Stimulated activated CD4-positive, alpha-beta T cell treated with anti-CD3 and anti-CD28 coated beads, Interleukin-2, amount 100 ng/mL, for 48 hours (primary cell): ENCODE data around the gene TRIO.

Experiments
- DNase-seq, 2 donors: peaks; one replicate each; pipeline ENCODE4 v3.0.0-alpha.2; 2020

The TRIO gene

GRCh38 chr5:14231890-14232289 lies 88.7 kb downstream of the TRIO start:
- DNase-seq = no peak

- no peak for DNase-seq
Observed at GRCh38 chr5:14234204-14234603, 91.1 kb downstream of the TRIO start.

GRCh38 chr5:14235872-14236271 lies 92.7 kb downstream of the TRIO start:
- no peak for DNase-seq

DNA sequence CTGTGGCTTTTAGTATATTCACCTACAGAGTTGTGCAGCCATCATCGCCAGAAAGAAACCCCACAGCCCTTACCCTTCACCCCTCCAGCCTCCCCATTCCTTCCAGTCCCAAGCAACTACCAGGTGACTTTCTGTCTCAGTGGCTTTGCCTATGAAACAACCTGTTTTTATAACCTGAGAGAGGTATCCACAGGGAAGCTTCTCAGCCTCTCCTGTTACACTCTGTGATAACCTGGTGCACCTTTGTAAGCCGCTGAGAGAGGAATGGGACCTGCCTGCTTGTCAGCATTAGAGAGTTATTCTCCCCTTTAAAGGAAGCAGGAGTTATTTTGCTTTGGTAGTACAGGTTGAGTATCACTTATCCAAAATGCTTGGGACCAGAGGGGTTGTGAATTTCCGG lies 93.6 kb downstream of the TRIO start:
- no peak for DNase-seq

DNA sequence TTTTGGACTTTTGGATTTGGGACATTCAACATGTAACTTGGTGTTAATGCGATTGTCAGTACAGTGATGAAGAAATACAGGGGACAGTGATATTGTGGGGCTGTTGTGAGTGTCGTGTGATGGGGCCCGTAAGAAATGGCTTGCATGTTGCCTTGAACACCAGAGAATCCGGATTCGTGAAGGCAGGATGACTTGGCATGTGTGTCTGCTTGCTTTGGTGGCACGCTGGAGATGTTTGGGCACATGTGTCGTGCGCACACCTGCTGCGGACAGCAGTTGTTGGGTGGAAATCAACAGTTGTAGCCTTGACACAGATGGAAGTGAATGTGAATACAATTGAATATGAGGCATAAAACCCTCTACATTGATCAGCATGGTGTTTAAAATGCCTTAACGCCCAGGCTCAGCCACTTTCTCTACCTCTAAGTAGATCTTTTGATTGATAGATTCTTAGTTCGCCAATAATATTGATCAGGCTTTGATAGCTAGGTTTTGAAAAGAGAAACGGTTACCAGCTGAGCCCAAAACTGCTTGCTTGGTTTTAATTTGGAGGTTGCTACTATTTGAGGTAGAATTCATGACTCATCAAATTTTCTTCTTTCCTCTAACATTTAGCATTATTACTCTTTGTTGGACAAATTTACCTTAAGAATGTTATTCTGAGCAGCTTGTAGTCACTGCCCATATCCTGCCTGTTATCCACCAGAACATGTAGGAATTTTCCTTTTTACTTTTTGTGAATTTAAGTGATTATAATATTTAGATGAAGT lies 94.4 kb downstream of the TRIO start:
- no peak for DNase-seq

GRCh38 chr5:14238272-14238671 lies 95.1 kb downstream of the TRIO start:
- DNase-seq = no peak

GRCh38 chr5:14239404-14239803 lies 96.3 kb downstream of the TRIO start:
- no peak for DNase-seq

GRCh38 chr5:14239951-14240350 lies 96.8 kb downstream of the TRIO start:
- no peak for DNase-seq

GRCh38 chr5:14240359-14240758 lies 97.2 kb downstream of the TRIO start:
- DNase-seq = no peak

DNA sequence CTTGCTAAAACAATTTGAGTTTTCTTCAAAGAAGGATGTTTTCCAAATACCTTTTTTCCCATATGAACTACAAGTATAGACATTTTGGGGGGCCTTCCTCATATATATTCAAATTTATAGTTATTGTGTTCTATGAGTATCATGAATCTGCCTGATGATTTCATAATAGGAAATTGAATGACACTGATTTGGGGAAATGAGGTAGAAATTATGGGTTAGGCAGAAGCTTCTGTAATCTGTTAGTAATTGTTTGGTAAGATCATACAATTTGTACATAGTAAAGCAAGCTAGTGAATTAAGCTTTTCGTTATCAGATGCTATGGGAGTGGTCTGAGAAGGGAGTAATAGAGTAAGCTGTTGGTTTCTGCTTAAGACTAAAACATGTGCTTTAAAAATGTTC lies 98.0 kb downstream of the TRIO start:
- no peak for DNase-seq

DNA sequence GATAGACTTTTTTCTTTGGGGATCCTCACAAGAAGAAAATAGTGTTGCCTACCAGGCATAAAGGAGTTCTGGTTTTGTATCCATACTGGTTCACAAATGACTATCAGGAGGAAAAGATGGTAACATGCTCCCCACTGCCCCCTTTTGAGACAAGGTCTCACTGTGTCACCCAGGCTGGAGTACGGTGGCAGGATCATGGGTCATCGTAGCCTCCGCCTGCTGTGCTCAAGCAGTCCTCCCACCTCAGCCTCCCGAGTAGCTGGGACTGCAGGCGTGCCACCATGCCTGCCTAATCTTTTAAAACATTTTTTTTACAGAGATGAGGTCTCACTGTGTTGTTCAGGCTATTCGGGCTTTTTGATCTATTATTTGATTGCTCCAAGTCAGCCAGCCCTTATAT lies 99.3 kb downstream of the TRIO start:
- DNase-seq = no peak

GRCh38 chr5:14242871-14243383 lies 99.8 kb downstream of the TRIO start:
- no peak for DNase-seq

GRCh38 chr5:14243766-14244165 lies 100.6 kb downstream of the TRIO start:
- DNase-seq = no peak

DNA sequence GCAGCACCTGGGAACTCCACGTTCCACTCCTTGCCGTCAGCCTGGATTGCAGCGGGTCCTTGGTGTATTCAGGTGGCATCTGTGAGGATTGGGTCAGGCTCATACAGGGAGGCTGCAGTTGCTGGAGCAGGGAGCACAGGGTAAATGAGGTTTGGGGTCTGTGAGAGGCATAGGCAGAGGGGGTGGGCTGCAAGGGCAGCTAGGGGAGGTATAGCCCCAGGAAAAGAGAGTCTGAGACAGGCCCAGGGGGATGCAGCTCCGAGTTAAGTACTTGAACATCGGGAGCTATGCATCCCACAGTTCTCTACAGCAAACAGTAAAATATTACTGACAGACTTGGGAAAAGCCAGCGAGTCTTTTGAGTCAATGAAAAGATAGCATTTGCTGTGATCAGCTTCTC lies 101.6 kb downstream of the TRIO start:
- DNase-seq = no peak

GRCh38 chr5:14245132-14245925 lies 102.2 kb downstream of the TRIO start:
- no peak for DNase-seq

DNA sequence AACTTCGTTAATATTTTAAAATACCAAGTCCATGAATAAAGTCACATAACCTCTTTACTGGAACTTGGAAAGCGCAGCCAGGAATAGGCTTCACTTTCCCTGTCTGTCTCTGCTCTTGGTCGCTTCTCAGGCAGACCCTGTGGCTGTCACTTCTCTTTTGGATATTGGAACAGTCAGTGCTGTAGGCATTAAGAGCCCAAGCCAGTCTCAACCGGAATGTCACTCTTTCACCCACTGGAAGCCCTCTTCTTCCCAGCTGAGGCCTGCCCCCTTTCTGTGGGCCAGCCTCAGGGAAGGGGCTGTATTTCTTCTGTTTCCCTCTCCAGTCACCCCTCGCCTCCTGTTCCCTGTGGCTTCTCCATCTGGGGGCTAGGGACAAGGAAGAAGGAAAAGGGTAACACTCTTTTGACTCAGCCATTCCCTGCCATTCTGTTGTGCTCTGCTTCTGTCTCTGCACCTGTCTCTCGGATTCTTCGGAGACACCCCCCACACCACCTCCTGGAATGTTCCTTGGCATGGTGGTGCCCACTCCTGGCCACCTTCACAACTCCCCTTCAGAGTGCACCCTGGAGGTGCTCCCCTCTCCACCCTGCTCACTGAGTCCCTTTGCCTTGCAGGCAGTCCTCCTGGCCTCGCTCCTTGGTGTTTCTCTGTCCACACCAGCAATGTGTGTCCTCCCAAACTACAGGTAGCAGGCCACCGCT lies 103.4 kb downstream of the TRIO start:
- no peak for DNase-seq

DNA sequence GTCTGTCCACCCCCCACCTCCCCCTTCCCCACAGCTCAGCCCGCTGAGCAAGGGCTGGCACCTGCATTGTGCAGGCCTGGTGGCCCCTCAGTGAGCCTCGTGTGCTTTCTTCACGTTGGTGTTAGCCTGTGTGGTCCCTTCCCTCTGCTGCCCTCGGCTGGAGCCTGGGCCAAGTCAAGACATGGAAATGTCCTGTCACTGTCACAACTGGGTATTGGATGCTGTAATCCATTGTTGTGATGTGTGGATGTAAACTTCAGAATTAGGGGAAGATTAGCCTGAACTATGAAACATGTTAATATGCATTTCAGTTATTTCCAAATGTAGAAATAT lies 103.9 kb downstream of the TRIO start:
- DNase-seq = no peak

DNA sequence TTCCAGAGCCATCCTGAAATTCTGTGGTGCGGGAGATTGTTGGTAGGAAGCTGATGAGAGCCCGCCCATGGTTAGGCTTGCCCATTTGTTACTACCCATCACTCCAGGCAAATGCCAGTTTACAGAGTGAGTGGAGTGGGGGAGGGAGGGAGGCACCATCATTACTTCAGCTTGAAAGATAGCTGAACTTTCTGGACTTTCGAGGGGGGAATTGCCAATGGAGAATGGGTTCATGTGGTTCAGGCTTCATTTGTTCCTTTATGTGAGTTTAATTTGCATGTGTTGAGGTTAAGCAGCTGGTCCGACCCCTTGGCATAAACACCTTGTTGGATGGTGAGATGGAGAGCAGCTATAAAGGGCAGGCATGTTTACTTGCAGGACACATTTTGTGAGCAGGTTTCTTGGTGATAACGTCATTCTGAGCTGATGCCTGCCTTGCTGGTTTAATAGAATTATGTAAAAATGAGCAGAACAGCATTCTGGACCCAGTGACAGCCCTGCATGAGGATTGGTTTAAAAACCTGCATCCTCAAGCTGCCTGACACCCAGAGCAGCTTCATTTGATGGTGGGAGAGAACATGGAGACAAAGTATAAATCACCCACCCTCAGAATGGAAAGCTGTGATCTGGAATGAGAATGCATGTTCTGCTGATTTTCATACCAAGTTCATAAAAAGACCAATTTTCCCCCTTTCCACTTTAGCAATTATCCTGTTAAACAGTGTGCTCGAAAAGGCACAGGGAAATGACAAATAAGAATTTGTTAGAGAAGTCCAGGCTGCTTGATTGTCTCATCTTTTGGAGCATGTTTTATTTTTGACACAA lies 106.3 kb downstream of the TRIO start:
- DNase-seq = no peak

DNA sequence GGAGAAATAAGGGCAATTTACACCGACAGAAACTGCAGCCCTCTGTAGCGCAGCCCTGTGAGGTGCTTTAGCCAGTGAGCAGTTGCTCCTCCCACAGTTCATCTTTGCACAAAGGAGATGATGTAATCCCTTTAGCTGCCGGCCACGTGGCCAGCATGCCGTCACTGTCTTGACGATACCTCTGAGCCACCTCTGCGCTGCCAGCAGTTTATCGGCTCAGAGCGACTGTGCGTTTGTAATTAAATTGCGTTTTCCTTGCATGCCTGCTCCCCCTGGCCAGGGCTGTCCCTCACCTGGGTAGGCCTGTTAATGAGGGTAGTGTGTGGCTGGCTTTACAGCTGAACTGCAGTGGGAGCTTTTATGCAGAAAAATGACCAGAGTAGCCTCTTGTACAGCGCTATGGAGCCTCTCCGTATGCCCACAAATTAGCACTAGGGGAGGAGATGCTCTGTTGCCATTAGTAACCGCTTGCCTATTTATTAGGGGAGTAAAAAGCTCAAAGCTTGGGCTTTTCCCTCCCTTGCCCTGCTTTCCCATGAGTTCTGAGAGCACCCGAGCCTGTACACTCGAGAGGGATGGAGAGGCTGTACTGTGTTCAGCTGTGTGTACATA lies 107.0 kb downstream of the TRIO start:
- no peak for DNase-seq

DNA sequence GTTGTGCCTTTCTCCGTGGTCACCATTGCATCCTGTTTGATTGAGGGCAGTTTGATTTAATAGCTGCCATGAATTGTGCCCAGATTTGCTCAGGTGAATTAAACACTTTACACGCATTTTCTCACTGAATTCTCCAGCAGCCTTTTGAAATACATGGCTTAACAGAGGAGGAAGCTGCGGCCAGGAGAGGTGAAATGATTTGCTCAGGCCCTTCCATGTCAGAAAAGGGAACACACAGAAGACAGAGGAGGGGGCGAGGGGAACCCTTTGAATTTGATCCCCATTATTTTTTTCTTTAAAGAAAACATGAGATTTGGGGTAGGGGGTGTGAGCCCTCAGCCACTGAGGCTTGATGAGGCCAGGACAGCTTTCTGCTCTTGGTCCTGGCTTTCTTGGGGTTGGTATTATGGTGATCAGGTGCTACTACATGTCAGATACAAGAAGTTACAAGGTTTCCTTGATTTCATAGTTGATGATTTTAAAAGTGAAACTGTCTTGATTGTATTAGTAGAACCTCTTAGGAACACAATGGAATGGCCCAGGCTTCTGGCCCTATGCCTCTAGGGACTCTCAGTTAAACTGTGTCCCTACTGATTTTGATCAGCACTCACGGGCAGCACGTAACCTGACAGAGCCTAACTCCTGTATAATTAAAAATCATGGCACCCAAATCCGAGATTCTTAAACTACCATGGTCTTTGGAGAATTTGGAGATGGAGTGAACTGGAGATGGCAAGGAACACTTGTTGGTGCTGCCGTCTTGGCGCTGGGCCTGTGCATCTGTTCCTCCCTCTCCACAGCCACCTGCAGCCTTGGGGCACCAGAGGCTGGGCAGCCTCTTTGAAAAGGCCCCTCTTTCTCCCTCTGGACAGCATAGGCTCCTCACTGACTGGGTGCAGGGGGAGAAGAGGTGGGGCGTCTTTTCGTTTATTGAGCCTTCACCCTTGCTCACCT lies 107.9 kb downstream of the TRIO start:
- no peak for DNase-seq

GRCh38 chr5:14251733-14252132 lies 108.6 kb downstream of the TRIO start:
- DNase-seq = no peak
